ENCODE data around the gene CACNB4. TPM values are rescaled to one million over a fixed set of nuclear protein-coding genes. Genes with fewer than 3 reads are reported as not detected.

The CACNB4 gene
- total and polyA plus RNA-seq, 9 of the 15 experiments (the other 6 are each of a cell fraction or from before 2014, with no cell fraction given) = 0.01 to 0.20 (median 0.04) TPM; not detected in 1

GRCh38 chr2:152012697-152013096 lies 86.1 kb downstream of the CACNB4 start:
- H3K36me3 ChIP-seq (ENCODE audit: control insufficient read depth, insufficient read depth, low read length) = no peaks in the 10 kb centered on the region
- intact Hi-C loops (cut with micrococcal nuclease) (no loop called here), in situ Hi-C loops (cut with MboI) (loop anchor here (5.0 to 25.0 kb wide), 2 partner anchors 400 to 505 kb away; no protein-coding TSS in a partner anchor)
- FAIRE-seq (no peak), DNase-seq (ENCODE audit: extremely low read depth in 1 of 4, low spot score in 3 of 4) (no peak), ATAC-seq (no peak)
- no peak overlapping the region for H3K9ac ChIP-seq (ENCODE audit: insufficient read depth in 1 of 2, low read depth in 2 of 2, low read length in 2 of 2)
- CTCF ChIA-PET (ENCODE audit: low intra/inter-chr PET ratio) = no interaction called here
- H3K4me3 ChIP-seq = no peak overlapping the region
- no peak for TF ChIP-seq HDAC1 (IDR thresholded peaks at IDR 0.05)
- TF ChIP-seq, protein P1, sequence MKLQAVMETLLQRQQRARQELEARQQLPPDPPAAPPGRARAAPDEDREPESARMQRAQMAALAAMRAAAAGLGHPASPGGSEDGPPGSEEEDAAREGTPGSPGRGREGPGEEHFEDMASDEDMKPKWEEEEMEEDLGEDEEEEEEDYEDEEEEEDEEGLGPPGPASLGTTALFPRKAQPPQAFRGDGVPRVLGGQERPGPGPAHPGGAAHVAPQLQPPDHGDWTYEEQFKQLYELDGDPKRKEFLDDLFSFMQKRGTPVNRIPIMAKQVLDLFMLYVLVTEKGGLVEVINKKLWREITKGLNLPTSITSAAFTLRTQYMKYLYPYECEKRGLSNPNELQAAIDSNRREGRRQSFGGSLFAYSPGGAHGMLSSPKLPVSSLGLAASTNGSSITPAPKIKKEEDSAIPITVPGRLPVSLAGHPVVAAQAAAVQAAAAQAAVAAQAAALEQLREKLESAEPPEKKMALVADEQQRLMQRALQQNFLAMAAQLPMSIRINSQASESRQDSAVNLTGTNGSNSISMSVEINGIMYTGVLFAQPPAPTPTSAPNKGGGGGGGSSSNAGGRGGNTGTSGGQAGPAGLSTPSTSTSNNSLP (IDR thresholded peaks at IDR 0.05; ENCODE audit: borderline replicate concordance, low read depth, low read length) = no peak
- no peak for TF ChIP-seq ZFPM2 (CRISPR knock-in tag; IDR thresholded peaks at IDR 0.05)
- TF ChIP-seq TFAM (CRISPR knock-in tag; conservative IDR thresholded peaks at IDR 0.05) = no peak
- TF ChIP-seq RCOR1 (IDR thresholded peaks at IDR 0.05; ENCODE audit: borderline replicate concordance in 1 of 2, low read depth in 2 of 2, low read length in 2 of 2) = no peak
- TF ChIP-seq HNRNPH1 (optimal IDR thresholded peaks at IDR 0.05; ENCODE audit: low read depth, low read length) = no peak
- TF ChIP-seq IRF9 (tag; IDR thresholded peaks at IDR 0.05) = no peak
- TF ChIP-seq, protein P2, sequence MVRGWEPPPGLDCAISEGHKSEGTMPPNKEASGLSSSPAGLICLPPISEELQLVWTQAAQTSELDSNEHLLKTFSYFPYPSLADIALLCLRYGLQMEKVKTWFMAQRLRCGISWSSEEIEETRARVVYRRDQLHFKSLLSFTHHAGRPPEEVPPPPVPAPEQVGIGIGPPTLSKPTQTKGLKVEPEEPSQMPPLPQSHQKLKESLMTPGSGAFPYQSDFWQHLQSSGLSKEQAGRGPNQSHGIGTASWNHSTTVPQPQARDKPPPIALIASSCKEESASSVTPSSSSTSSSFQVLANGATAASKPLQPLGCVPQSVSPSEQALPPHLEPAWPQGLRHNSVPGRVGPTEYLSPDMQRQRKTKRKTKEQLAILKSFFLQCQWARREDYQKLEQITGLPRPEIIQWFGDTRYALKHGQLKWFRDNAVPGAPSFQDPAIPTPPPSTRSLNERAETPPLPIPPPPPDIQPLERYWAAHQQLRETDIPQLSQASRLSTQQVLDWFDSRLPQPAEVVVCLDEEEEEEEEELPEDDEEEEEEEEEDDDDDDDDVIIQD (CRISPR knock-in tag; IDR thresholded peaks at IDR 0.05) = no peak
- TF ChIP-seq ZEB2 (IDR thresholded peaks at IDR 0.05) = no peak
- WGBS (ENCODE audit: insufficient coverage, low coverage, missing lambda C conversion rate) = 0% methylated on average over 1 of the region's 1 CpG
- H3K4me2 ChIP-seq (ENCODE audit: insufficient read depth, low read length) = no peak overlapping the region
- H3K27ac ChIP-seq (ENCODE audit: extremely low read depth, low read depth, low read length) = no peak overlapping the region
- H2AFZ ChIP-seq (ENCODE audit: low read depth, low read length) = no peak overlapping the region
- no peaks in the 10 kb centered on the region for H3K9me3 ChIP-seq (replicated peaks; ENCODE audit: control insufficient read depth, insufficient read depth, low read depth, low read length)
- POLR2A ChIA-PET = interaction anchor here (1.5 kb wide), 1 partner anchor 9 kb away, joined by 4 read pairs; no protein-coding TSS in a partner anchor
- no peaks in the 10 kb centered on the region for H3K4me1 ChIP-seq (replicated peaks in 1 of 2; ENCODE audit: control insufficient read depth in 2 of 2, insufficient read depth in 2 of 2, low read length in 2 of 2)
- no peaks in the 10 kb centered on the region for H3K79me2 ChIP-seq (ENCODE audit: control insufficient read depth, insufficient read depth, low read length)
- no peaks in the 10 kb centered on the region for H4K20me1 ChIP-seq (replicated peaks; ENCODE audit: control insufficient read depth, insufficient read depth, low read length)
- peaks cover 21 to 33% of the 10 kb centered on the region in 2 experiments for H3K27me3 ChIP-seq (ENCODE audit: control insufficient read depth in 2 of 2, insufficient read depth in 2 of 2, low read length in 2 of 2)
- no peaks in the 10 kb centered on the region for H3K9me1 ChIP-seq (ENCODE audit: control insufficient read depth, insufficient read depth, low read length)
- no TSS peak for BruUV-seq (replicated peaks)

All from K562 (cell line).